GM19099 (cell line): ENCODE data around the gene PSMB7.

Experiments
- POLR2A ChIP-seq: IDR thresholded peaks from 3 replicates; pipeline ENCODE4 v1.6.1; 2011; ENCODE audit warnings: low read depth; ENCODE audit not compliant: insufficient read length; ENCODE audit errors: extremely low read depth

PSMB7 gene

DNA sequence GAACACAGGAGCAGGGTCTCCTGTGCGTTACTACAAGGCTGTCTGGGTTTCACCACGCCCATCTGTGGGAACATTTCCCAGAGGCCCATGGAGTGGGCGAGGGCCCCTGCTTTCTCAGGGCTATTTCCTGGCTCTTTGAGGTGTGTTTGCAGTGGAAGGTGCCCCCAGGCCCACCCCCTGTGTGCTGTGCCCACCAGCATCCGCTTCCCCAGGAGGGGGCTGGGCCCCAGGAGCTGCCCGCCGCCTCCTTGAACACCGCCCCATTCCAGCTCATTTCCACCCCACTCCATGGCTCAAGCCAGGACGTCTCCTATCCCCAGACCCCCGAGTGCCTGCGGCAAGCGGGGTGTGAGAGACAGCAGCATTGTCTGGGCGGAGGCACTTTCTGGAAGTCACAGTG, 87.0 kb downstream of the PSMB7 start:
- no peak for TF ChIP-seq POLR2A

DNA sequence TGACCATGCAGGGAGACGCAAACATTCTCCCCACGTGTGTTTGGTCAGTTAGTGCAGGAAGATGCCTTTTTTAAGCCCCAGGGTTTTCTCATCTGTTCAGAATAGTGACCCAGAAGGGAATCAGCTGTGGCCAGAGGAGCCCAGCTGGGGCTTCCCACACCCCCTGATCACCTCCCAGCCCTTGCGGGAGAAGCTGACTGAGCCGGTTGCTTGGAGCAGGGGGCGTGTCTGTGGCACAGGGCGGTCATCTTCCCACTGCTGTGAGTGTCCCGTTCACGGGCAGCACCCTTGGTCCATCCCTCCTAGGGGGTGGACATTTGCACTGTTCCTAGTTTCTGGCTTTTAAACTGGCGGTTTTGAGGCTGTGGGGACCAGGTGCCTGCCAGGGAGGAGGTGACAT, 87.8 kb downstream of the PSMB7 start:
- TF ChIP-seq POLR2A, result no peak

DNA sequence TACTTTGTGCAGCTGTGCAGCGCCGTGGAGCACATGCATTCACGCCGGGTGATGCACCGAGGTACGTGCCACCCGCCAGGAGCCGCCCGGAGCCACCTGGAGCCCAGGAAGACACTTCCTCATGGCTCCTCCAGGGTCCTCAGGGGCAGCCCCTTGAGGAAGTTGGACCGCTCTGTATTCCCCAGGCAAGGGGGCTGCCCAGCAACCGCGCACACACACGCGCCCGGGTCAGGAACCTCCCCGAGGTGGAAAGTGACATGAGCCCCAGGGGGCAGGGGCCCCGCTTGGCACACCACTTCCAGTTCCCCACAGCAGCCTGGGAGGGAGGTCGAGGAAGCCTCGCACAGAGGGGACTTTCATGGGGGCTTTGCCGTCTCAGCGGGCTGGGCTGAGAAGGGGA, 88.9 kb downstream of the PSMB7 start:
- TF ChIP-seq POLR2A, result no peak

DNA sequence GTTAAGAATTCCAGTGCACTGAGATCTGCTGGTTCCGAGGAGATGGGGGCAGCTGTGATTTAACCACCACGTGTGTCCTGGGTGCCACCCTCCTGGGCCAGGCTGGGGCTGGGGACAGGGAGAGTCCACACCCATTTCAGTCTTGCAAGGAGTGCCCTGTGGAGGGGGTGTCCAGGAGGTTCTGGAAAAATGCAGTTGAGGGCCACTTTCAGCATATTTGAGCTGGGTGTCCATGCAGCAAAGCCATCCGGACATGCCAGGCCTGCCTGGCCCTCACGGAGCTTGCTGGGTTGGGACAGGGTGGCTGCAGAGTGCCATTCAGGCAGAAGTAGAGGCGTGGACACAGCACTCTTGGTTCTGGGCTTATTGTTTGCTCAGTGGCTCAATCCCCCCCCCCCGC, 89.4 kb downstream of the PSMB7 start:
- TF ChIP-seq POLR2A, result no peak

DNA sequence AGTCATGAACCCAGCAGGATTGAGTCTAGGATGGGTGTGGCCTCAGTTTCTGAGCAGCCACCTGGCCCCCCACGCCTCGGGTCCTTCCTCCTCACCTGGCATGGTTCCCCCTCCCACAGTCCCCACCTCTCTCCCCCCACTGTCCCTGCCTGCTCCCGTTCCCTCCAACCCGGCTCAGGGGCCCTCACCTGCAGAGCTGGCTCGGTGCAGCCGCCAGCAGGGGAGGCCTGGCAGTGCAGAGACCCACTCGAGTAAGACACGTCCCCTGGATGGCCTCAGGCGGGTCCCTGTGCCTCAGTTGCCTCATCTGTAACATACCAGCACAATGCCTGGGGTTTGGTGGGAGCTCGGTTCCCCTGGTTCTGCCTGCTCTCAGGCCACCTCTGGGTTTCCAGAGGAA, 91.3 kb downstream of the PSMB7 start:
- no peak for TF ChIP-seq POLR2A

DNA sequence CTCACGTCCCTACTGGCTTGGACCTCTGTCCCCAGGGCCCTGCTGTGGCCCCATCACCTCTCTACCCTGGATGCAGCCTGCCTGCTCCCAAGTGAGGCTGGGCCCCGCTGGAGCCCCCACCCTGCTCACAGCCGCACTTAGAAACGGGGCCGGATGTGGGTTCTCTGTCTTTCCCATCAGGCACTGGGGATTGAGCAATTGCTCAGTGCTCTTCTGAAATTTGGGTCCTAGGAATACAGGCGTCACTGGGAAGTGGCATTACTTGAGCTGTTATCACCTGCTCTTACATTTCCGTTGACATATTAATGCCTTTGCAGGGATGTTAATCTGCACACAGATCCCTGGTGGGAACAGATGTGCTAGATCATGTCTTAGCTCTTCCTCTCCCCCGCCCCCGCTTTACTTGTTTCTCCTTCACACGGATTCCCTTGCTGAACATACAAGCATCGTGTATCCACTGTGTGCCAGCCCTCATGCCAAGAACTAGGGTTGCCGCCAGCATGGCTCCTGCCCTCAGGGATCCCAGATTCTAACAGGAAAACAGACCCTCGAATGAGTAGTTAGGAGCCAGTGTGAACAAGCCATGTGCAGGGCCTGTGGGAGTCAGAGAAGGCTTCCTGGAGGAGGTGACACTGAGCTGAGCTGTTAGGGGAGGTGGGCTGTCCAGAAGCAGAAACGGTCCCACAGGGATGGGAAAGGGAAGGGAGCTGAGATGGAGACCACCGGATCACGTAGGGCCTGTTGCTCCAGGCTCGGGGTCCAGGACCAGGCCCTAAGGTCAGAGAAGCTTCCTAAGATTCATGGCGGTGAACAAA, 92.4 kb downstream of the PSMB7 start:
- no peak for TF ChIP-seq POLR2A

DNA sequence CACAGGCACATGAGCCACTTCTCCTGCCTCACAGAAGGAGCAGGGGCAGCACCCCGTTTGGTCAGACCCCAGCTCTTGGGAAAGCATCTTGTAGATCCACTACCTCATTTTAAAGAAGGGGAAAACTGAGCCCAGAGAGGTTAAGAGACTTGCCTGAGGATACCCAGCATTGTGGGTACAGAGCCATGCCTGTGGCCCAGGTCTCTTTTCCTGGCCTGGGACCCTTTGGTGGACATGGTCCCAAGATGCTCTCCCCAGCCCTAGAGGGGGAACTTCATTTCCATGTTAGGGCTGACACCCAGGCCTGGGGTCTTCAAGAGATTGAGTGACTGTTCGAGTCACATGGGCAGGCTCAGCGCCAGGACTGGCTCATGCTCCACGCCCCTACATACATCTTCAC, 93.3 kb downstream of the PSMB7 start:
- no peak for TF ChIP-seq POLR2A

DNA sequence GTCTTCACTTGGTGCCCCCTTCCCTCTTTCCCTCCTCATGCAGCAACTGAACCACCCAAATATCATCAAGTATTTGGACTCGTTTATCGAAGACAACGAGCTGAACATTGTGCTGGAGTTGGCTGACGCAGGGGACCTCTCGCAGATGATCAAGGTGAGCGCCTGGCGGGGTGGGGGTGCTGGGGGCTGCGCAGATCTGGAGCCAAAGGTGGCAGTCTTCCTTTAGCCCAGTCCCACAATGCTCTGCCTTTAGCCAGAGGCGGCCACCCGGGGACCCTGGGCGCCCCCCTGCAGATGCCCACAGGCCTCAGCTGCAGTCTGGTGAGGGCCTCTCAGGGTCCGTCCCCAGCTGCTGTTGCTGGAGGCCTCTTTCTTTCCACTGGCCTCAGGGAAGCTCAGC, 93.8 kb downstream of the PSMB7 start:
- no peak for TF ChIP-seq POLR2A

DNA sequence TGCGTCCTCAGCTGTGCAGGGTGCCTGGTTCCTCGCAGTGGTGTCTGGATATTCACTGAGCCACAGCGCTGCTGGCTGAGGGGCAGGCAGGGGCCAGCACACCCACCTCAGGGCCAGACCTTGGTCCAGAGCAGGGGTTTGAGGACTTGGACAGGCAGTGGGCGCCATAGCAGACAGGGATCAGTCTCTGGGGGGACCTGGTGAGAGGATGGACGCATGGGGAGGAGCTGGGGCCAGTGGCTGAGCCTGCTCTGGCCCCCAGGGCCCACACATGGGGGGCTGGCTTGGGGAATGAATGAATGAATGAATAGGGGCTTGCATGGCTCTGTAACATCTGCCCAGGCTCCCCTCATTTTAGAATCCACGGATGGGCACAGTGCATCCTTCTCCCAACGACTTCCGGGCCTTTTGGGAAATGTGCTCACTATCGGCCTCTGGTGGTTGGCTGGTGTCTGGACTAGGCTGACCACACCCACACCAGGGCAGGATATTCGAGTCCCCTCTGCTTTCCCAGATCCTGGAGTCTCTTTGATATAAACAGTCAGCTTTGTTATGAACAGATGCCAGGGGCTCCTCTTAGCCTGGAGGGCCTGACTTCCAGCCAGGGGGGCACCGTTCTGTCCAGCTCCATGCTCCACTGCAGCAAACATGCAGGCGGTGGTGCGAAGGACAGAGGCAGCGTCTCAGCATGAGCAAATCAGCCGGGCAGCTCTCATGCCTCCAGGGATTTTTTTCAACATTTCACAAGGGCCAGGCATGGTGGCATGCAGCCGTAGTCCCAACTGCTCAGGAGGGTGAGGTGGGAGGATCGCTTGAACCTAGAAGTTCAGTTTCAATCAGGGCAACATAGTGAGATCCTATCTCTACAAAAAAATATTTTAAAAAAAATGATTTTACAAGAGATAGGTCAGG, 94.9 kb downstream of the PSMB7 start:
- no peak for TF ChIP-seq POLR2A

DNA sequence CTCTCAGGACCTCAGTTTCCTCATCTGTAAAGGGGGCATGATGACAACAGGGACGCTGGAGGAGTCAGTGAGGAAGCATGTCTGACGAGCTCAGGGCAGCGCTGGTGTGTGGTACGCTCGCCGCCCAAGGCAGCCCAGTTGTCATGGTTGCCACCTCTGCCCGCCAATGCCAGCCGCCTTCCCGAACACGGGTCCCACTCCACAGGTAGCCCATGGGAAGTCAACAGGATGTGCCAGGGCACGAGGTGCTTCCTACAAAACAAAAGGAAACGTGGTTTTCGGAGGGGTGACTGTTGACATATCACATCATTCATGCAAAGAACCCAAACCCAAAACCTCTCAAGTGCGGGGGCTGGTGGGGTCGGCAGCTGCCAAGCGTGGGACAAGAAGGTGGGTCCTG, 99.4 kb downstream of the PSMB7 start:
- TF ChIP-seq POLR2A, result peak; percentile 18

DNA sequence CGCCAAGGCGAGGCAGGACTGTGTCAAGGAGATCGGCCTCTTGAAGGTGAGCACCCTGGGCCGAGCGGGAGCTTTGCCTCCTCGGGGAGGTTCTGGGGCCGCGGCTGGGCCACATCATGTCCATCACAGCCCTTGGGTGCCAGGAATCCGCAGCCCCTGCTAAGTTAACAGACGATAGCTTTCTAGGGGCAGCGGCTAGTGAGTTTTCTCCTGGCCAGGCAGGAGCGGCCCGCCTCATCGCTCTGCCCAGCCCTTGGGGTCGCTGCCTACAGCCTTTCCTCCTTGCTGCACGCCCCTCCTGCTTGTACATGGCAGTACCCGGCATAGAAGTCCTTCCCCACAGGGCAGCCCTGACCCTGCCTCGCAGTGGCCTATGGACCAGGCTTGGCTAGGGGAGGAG, 101.3 kb downstream of the PSMB7 start:
- TF ChIP-seq POLR2A, result no peak

DNA sequence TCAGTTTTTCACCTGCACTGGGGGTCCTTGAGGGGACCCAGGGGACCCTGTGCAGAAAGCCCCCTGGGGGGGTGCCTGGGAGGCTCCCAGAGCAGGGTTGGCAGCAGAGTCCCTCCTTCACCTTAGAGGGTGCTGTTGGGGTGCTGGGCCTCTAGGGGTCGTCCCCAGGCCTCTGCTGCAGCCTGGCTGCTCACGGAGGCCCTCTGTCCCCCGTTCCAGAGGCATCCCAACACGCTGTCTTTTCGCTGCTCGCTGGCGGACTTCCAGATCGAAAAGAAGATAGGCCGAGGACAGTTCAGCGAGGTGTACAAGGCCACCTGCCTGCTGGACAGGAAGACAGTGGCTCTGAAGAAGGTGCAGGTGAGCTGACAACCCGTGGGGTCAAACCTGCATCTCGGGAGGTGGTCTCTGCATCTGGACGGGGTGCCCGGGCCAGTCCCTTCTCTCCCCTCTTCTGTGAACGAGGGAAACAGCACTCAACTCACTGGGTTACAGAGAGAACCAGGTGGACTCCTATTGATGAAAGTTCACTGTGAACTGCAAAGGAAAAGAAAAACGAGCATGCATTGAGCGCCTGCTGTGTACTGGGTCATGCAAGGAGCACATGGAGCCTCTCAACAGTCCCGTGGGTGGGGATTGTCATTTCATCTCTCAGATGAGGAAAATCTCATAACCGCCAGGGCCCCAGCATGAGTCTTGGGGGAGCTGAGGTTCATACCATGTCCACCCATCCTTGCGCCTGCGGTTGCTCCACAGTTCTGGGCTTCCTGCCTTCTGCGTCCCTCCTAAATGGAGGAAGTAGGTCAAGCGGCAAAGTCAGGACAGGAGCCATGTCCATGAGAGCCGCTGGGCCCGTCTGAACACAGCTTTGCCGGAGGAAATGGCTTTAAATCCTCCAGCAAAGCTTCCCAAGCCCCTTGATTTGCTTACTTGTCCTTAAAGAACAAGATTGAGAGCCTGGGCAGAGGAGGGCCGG, 102.7 kb downstream of the PSMB7 start:
- TF ChIP-seq POLR2A, result no peak

DNA sequence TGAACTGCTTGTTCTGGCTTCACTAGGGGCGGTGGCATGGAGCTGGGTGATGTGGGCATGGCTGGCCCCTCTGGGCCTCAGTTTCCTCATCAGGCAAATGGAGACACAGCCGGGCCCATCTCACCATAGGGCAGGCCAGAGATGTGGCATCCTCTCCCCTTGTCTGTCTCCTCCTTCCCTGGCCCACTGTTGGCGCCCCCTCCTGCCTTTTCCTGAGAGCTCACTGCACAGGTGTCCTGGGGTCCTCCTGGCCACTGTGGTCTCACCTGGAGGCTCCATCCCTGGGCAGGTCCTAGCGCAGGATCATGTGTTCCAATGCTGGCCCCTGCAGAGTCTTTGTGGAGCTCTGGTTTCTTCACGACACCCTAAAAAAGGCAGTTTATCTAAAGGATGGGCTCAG, 104.0 kb downstream of the PSMB7 start:
- TF ChIP-seq POLR2A, result no peak

DNA sequence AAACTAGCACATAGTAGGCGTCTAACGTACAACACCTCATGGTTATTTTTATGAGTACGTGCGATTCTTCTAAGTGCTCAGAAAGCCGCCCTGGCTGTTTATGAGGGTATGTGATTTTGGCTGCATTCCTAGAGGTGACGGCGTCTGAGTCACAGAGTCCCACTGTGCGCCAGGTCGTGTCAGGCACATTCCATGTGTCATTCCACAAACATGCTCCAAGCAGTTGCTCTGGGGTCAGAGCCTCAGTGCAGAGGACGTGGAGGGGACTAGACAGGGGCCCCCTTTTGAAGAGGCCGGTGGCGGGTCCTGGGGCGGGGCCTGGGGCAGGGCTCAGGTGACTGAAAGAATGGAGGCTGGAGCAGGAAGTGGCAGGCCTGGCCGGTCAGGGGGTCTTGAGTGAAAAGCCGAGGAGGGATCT, 105.6 kb downstream of the PSMB7 start:
- no peak for TF ChIP-seq POLR2A
